HCT116 (cell line): ENCODE data around the gene ATG2B. TPM values are rescaled to one million over a fixed set of nuclear protein-coding genes. Genes with fewer than 3 reads are reported as not detected.

Experiments
- ATAC-seq: fragments of 200-7000 bp; cut with Tn5 transposase; 2 replicates; pipeline ENCODE4 v1.9.1; 2020; ENCODE audit warnings: mild to moderate bottlenecking, moderate library complexity
- BruUV-seq: library from RNA; stranded (reverse); fragments of 400-500 nt; replicated peaks from 2 replicates; lab custom pipeline; 2021; lab: Mats Ljungman, UMichigan
- CTCF ChIA-PET: fragments of 300-600 bp; sonication (Branson Sonifier 250); formaldehyde crosslinking; loops from one replicate; lab custom pipeline; 2021; ENCODE audit warnings: antibody characterized with exemption; lab: Charles Lee
- POLR2A ChIA-PET: fragments of 300-600, 350-600 bp; sonication (Branson Sonifier 250); formaldehyde crosslinking; loops from one replicate; lab custom pipeline; 2021; ENCODE audit warnings: antibody characterized with exemption; lab: Charles Lee
- RAD21 ChIA-PET, 2 experiments: fragments of 300-600 bp; sonication (Branson Sonifier 250); formaldehyde crosslinking; loops; one replicate each; lab custom pipeline; 2023; ENCODE audit warnings: low total read pairs in 2 of 2; ENCODE audit not compliant: uncharacterized antibody in 2 of 2, unreplicated experiment in 2 of 2, low non-redundant PET in 1 of 2; lab: Charles Lee
- DNase-seq: peaks from one replicate; pipeline ENCODE4 v3.0.0-alpha.2; 2010; ENCODE audit warnings: low read depth, low spot score
- H2AFZ ChIP-seq: fragments of 200-600 bp; shearing (Covaris generic), sonication (generic); 2 replicates; pipeline ENCODE4 v1.6.1; 2017; ENCODE audit warnings: low read depth, mixed run types, mixed read lengths, antibody characterized with exemption, low read length; ENCODE audit not compliant: poor library complexity, severe bottlenecking
- H3K27ac ChIP-seq: 2 replicates; pipeline ENCODE4 v1.5.1; 2012; ENCODE audit warnings: low read depth, low read length
- H3K27me3 ChIP-seq: fragments of 200-600 bp; sonication (generic); 2 replicates; pipeline ENCODE4 v1.6.1; 2016; ENCODE audit warnings: mixed run types, low read length, mixed read lengths; ENCODE audit not compliant: insufficient read depth
- H3K36me3 ChIP-seq, 2 experiments: fragments of 200-500 bp in 1 of 2; fragments of 200-600 bp in 1 of 2; sonication (Bioruptor generic) in 1 of 2; sonication (generic) in 1 of 2; 2 replicates each; pipeline versions ENCODE4 v1.5.1 to v1.6.1; 2014 to 2016; ENCODE audit warnings: low read length in 2 of 2, inconsistent platforms in 1 of 2, mixed read lengths in 1 of 2, mixed run types in 1 of 2; ENCODE audit not compliant: insufficient read depth in 2 of 2, control insufficient read depth in 1 of 2
- H3K4me1 ChIP-seq, 2 experiments: fragments of 200-600 bp in 1 of 2; sonication (generic) in 1 of 2; 2 replicates each; pipeline versions ENCODE4 v1.5.1 to v1.6.1; 2012 to 2017; ENCODE audit warnings: low read length in 2 of 2, inconsistent platforms in 1 of 2, mild to moderate bottlenecking in 1 of 2, mixed read lengths in 1 of 2, mixed run types in 1 of 2, moderate library complexity in 1 of 2; ENCODE audit not compliant: insufficient read depth in 2 of 2, control insufficient read depth in 1 of 2
- H3K4me2 ChIP-seq: fragments of 200-600 bp; sonication (generic); 2 replicates; pipeline ENCODE4 v1.6.1; 2017; ENCODE audit warnings: mixed run types, low read length, mixed read lengths
- H3K4me3 ChIP-seq, 2 experiments: fragments of 200-600 bp in 1 of 2; sonication (generic) in 1 of 2; replicated peaks in 1 of 2; 2 replicates each; pipeline ENCODE4 v1.5.1; 2011 to 2016; ENCODE audit warnings: low read length in 2 of 2, control low read depth in 1 of 2, low read depth in 1 of 2, mild to moderate bottlenecking in 1 of 2, mixed read lengths in 1 of 2, mixed run types in 1 of 2
- H3K79me2 ChIP-seq: fragments of 200-600 bp; sonication (generic); 2 replicates; pipeline ENCODE4 v1.6.1; 2017; ENCODE audit warnings: mild to moderate bottlenecking, mixed run types, low read length, moderate library complexity, mixed read lengths; ENCODE audit not compliant: insufficient read depth
- H3K9ac ChIP-seq: fragments of 200-600 bp; sonication (generic); 2 replicates; pipeline ENCODE4 v1.6.1; 2016; ENCODE audit warnings: low read length, mixed read lengths
- H3K9me2 ChIP-seq: fragments of 200-600 bp; sonication (generic), shearing (Covaris generic); 2 replicates; pipeline ENCODE4 v1.6.1; 2017; ENCODE audit warnings: mixed run types, mild to moderate bottlenecking, moderate library complexity; ENCODE audit not compliant: insufficient read depth
- H3K9me3 ChIP-seq, 2 experiments: fragments of 200-500 bp in 1 of 2; fragments of 200-600 bp in 1 of 2; sonication (Bioruptor generic) in 1 of 2; sonication (generic) in 1 of 2; 2 replicates each; pipeline ENCODE4 v1.6.1; 2014 to 2017; ENCODE audit warnings: low read length in 2 of 2, mixed read lengths in 2 of 2, inconsistent platforms in 1 of 2, low read depth in 1 of 2, mild to moderate bottlenecking in 1 of 2, mixed run types in 1 of 2, moderate library complexity in 1 of 2; ENCODE audit not compliant: control insufficient read depth in 1 of 2, insufficient read depth in 1 of 2
- H4K20me1 ChIP-seq: fragments of 200-600 bp; sonication (generic), shearing (Covaris generic); 2 replicates; pipeline ENCODE4 v1.6.1; 2017; ENCODE audit warnings: mixed run types, mild to moderate bottlenecking, moderate library complexity; ENCODE audit not compliant: insufficient read depth
- ATF3 ChIP-seq: IDR thresholded peaks from 2 replicates; pipeline ENCODE4 v1.6.1; 2012
- CEBPB ChIP-seq: IDR thresholded peaks from 2 replicates; pipeline ENCODE4 v1.6.1; 2012; ENCODE audit warnings: low read depth
- EGR1 ChIP-seq: IDR thresholded peaks from 2 replicates; pipeline ENCODE4 v1.6.1; 2012; ENCODE audit warnings: low read depth
- JUND ChIP-seq: IDR thresholded peaks from 2 replicates; pipeline ENCODE4 v1.6.1; 2012
- POLR2A ChIP-seq: IDR thresholded peaks from 2 replicates; pipeline ENCODE4 v1.7.0; 2011; ENCODE audit warnings: borderline replicate concordance; ENCODE audit not compliant: insufficient read depth, insufficient read length; ENCODE audit errors: extremely low read depth
- TCF7L2 ChIP-seq: IDR thresholded peaks from 2 replicates; pipeline ENCODE4 v1.7.0; 2011; ENCODE audit warnings: borderline replicate concordance, inconsistent platforms; ENCODE audit not compliant: insufficient read depth, insufficient read length; ENCODE audit errors: extremely low read depth
- YY1 ChIP-seq: IDR thresholded peaks from 2 replicates; pipeline ENCODE4 v1.6.1; 2011; ENCODE audit warnings: low read length, low read depth, moderate library complexity, mild to moderate bottlenecking; ENCODE audit not compliant: insufficient replicate concordance; ENCODE audit errors: extremely low read depth
- ZBTB33 ChIP-seq: IDR thresholded peaks from 2 replicates; pipeline ENCODE4 v1.6.1; 2011; ENCODE audit warnings: mild to moderate bottlenecking, low read length, moderate library complexity; ENCODE audit not compliant: insufficient replicate concordance; ENCODE audit errors: extremely low read depth
- ZFX ChIP-seq: fragments of 450-650 bp; IDR thresholded peaks from 2 replicates; pipeline ENCODE4 v1.6.1; 2017
- intact Hi-C: fragments of 100-400 bp; cut with micrococcal nuclease; formaldehyde crosslinking; loops from 2 replicates; pipeline ENCODE4 v1.10.0; 2022
- total RNA-seq: library from RNA; stranded (reverse); gene quantifications from one replicate; pipeline ENCODE4 v1.2.1, GENCODE V29; 2021; ENCODE audit not compliant: unreplicated experiment

Gene ATG2B
- total RNA-seq, 1 experiment from 2014 or later: 6.4 TPM

GRCh38 chr14:96287856-96288255, 75.3 kb downstream of the ATG2B start:
- POLR2A ChIA-PET: no interaction called here

More at GRCh38 chr14:96287856-96288255, 75.3 kb downstream of the ATG2B start:
- no peaks in the 10 kb centered on the region for H3K9me2 ChIP-seq
- no peak overlapping the region for H3K9ac ChIP-seq
- H3K4me3 ChIP-seq: no peak overlapping the region
- H2AFZ ChIP-seq: no peak overlapping the region
- no peak for ATAC-seq
- DNase-seq: no peak
- no peaks in the 10 kb centered on the region for H3K79me2 ChIP-seq
- no peaks in the 10 kb centered on the region for H4K20me1 ChIP-seq
- no peaks in the 10 kb centered on the region for H3K27me3 ChIP-seq
- ChIA-PET CTCF (interaction anchor here (1.4 kb wide), 1 partner anchor 16 kb away, joined by 4 read pairs; no protein-coding TSS in a partner anchor), RAD21 (no interaction called here)
- intact Hi-C loops: no loop called here
- 0 out of 4 replicates have a peak, but pooled peaks cover 0 to 5% of the 10 kb centered on the region in 2 experiments for H3K36me3 ChIP-seq
- H3K4me2 ChIP-seq: no peak overlapping the region
- no peaks in the 10 kb centered on the region for H3K4me1 ChIP-seq
- TF ChIP-seq JUND (no peak), TCF7L2 (no peak), ZBTB33 (no peak), EGR1 (no peak), ATF3 (no peak), ZFX (no peak), YY1 (no peak), CEBPB (no peak), POLR2A (no peak)
- H3K27ac ChIP-seq: no peak overlapping the region
- no peaks in the 10 kb centered on the region for H3K9me3 ChIP-seq
- no TSS peak for BruUV-seq
